ENCODE measurements around the gene ZNF253. TPM values are rescaled to one million over a fixed set of nuclear protein-coding genes. Genes with fewer than 3 reads are reported as not detected.

The ZNF253 gene
- total and polyA plus RNA-seq, 9 of the 15 experiments (the other 6 are each of a cell fraction or from before 2014, with no cell fraction given) = 4.0 to 14.4 (median 7.5) TPM

GRCh38 chr19:19865750-19866610, at the start of gene ZNF253 (continued):
- TF ChIP-seq HOXB6 (CRISPR knock-in tag; IDR thresholded peaks at IDR 0.05; ENCODE audit: borderline replicate concordance) (no peak), BRD4 (IDR thresholded peaks at IDR 0.05) (peak; percentile 90; the same call in 1 of the 2 replicates), BDP1 (IDR thresholded peaks at IDR 0.05; ENCODE audit: insufficient read depth, insufficient read length) (no peak), MTA3 (IDR thresholded peaks at IDR 0.05; ENCODE audit: borderline replicate concordance) (peak; percentile 58; the same call in 1 of the 2 replicates), GATA2 (CRISPR knock-in tag; IDR thresholded peaks at IDR 0.05) (peak; percentile 86; the same call in 1 of the 2 replicates), NCOA1 (IDR thresholded peaks at IDR 0.05; ENCODE audit: low read depth) (no peak), KDM2B (CRISPR knock-in tag; IDR thresholded peaks at IDR 0.05) (no peak), ARID3B (CRISPR knock-in tag; IDR thresholded peaks at IDR 0.05; ENCODE audit: borderline replicate concordance) (no peak), HIVEP1 (CRISPR knock-in tag; IDR thresholded peaks at IDR 0.05) (no peak), TAF7 (tag; IDR thresholded peaks at IDR 0.05) (peak; percentile 54), ZFX (CRISPR knock-in tag; IDR thresholded peaks at IDR 0.05) (peak; percentile 95), CBX1 (IDR thresholded peaks at IDR 0.05; ENCODE audit: low read depth) (peak; percentile 78; the same call in 1 of the 2 replicates), ZFP1 (CRISPR knock-in tag; IDR thresholded peaks at IDR 0.05) (no peak), ESRRB (CRISPR knock-in tag; IDR thresholded peaks at IDR 0.05; ENCODE audit: borderline replicate concordance) (no peak), GATAD2B (IDR thresholded peaks at IDR 0.05; ENCODE audit: borderline replicate concordance) (no peak), ZNF184 (CRISPR knock-in tag; IDR thresholded peaks at IDR 0.05) (no peak), MAFF (IDR thresholded peaks at IDR 0.05; ENCODE audit: low read length) (no peak), ZBTB1 (CRISPR knock-in tag; IDR thresholded peaks at IDR 0.05; ENCODE audit: borderline replicate concordance, low read depth) (no peak), PHF20 (IDR thresholded peaks at IDR 0.05; ENCODE audit: partially characterized antibody) (peak; percentile 17), ZBTB11 (CRISPR knock-in tag; IDR thresholded peaks at IDR 0.05) (0 out of 6 replicates have a peak, but pooled peaks of 1 of the 3 experiments have one; percentile 11), ZNF717 (CRISPR knock-in tag; IDR thresholded peaks at IDR 0.05) (no peak), E2F4 (CRISPR knock-in tag; IDR thresholded peaks at IDR 0.05; ENCODE audit: low read depth) (no peak)

Data from K562 (cell line).